CD4-positive, alpha-beta T cell (primary cell): ENCODE measurements around the gene PGS1. TPM values are rescaled to one million over a fixed set of nuclear protein-coding genes. Genes with fewer than 3 reads are reported as not detected.

Experiments
- ATAC-seq: fragments of 200-7000 bp; cut with Tn5 transposase; one replicate; pipeline ENCODE4 v1.10.0; 2022; ENCODE audit warnings: mild to moderate bottlenecking; ENCODE audit not compliant: poor library complexity
- CTCF ChIA-PET: fragments of 350-600 bp; sonication (Branson Sonifier 250); formaldehyde crosslinking; loops from one replicate; lab custom pipeline; 2021; ENCODE audit warnings: antibody characterized with exemption, inconsistent platforms; lab: Charles Lee
- POLR2A ChIA-PET: fragments of 350-600 bp; sonication (Branson Sonifier 250); formaldehyde crosslinking; loops from one replicate; lab custom pipeline; 2021; ENCODE audit warnings: antibody characterized with exemption, inconsistent platforms; lab: Charles Lee
- DNase-seq, 14 experiments: peaks; one replicate each; pipeline ENCODE4 v3.0.0-alpha.2; 2013 to 2020; ENCODE audit warnings: mixed read lengths in 2 of 14
- H3K27ac ChIP-seq, 2 donors: one replicate each; pipeline versions ENCODE4 v1.5.1 to v1.7.0; 2013; ENCODE audit warnings: low read length in 2 of 2, low read depth in 1 of 2, mild to moderate bottlenecking in 1 of 2
- H3K27me3 ChIP-seq, 2 experiments: 1 replicate in 1 of 2; 2 replicates in 1 of 2; pipeline versions ENCODE4 v1.6.1 to v1.7.0; 2013; ENCODE audit warnings: low read length in 2 of 2, control low read depth in 1 of 2, mild to moderate bottlenecking in 1 of 2, moderate library complexity in 1 of 2; ENCODE audit not compliant: insufficient read depth in 2 of 2, control insufficient read depth in 1 of 2
- H3K36me3 ChIP-seq: one replicate; pipeline ENCODE4 v1.6.1; 2013; ENCODE audit warnings: low read length, control low read depth; ENCODE audit not compliant: insufficient read depth
- H3K4me1 ChIP-seq: one replicate; pipeline ENCODE4 v1.6.1; 2013; ENCODE audit warnings: low read length, control low read depth; ENCODE audit not compliant: insufficient read depth
- H3K4me3 ChIP-seq: one replicate; pipeline ENCODE4 v1.5.1; 2013; ENCODE audit warnings: mild to moderate bottlenecking, low read length, moderate library complexity
- H3K9me3 ChIP-seq, 2 experiments: 1 replicate in 1 of 2; 2 replicates in 1 of 2; pipeline versions ENCODE4 v1.6.1 to v1.7.0; 2013; ENCODE audit warnings: low read length in 2 of 2, mild to moderate bottlenecking in 2 of 2, control low read depth in 1 of 2, moderate library complexity in 1 of 2; ENCODE audit not compliant: control insufficient read depth in 1 of 2, insufficient read depth in 1 of 2
- H3K27ac Mint-ChIP-seq: one replicate; pipeline ENCODE4 v1.8.0; 2020; ENCODE audit warnings: mixed read lengths
- H3K27me3 Mint-ChIP-seq: one replicate; pipeline ENCODE4 v1.8.0; 2021; ENCODE audit warnings: mixed read lengths
- H3K36me3 Mint-ChIP-seq: one replicate; pipeline ENCODE4 v1.8.0; 2021; ENCODE audit warnings: low read depth, mixed read lengths
- H3K4me1 Mint-ChIP-seq: one replicate; pipeline ENCODE4 v1.8.0; 2021; ENCODE audit warnings: low read depth, mixed read lengths
- H3K4me3 Mint-ChIP-seq: one replicate; pipeline ENCODE4 v1.8.0; 2020; ENCODE audit warnings: mild to moderate bottlenecking, mixed read lengths
- H3K9me3 Mint-ChIP-seq: one replicate; pipeline ENCODE4 v1.8.0; 2020; ENCODE audit warnings: mixed read lengths
- intact Hi-C, 2 experiments: fragments of 100-400 bp; cut with DNase I in 1 of 2; cut with micrococcal nuclease in 1 of 2; formaldehyde crosslinking; loops; one replicate each; pipeline versions ENCODE4 v1.15.1 to v1.9.0; 2023 to 2025; cut with DNase I, micrococcal nuclease
- total RNA-seq, 174 experiments: library from RNA in 2 of 174; stranded (reverse) in 2 of 174; gene quantifications; one replicate each; pipeline ENCODE4 v1.2.3 and lab custom pipeline; 2021 to 2026
- TF ChIP-seq, protein P1 (sequence below): fragments of 200-600 bp; IDR thresholded peaks from one replicate; pipeline ENCODE4 v1.8.0; 2022; ENCODE audit warnings: antibody characterized with exemption, mild to moderate bottlenecking

PGS1 gene
- total RNA-seq, 2 experiments from 2014 or later, result 40.9 to 45.3 TPM

DNA sequence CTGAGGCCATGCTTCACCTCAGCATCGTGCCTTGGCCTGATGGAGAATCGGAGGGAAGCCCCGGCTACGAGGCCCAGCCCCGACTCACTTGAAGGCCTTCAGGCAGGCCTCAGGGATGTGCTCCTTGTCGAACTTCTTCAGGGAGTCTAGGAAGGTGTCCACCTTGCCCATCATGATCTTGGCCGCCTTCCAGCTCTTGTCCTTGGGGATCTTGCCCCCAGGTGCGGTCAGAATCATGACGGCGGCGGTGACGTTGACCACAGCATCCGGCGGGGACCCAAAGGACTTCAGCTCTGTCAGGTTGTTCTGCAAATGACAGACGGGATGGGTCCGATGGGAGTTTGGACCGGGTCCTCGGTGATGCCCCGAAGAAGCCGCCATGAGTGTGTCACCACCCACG, 81.2 kb downstream of the PGS1 start:
- Mint-ChIP-seq H3K4me3 (no peak overlapping the region), H3K36me3 (no peaks in the 10 kb centered on the region), H3K27me3 (no peaks in the 10 kb centered on the region), H3K4me1 (no peaks in the 10 kb centered on the region), H3K27ac (no peak overlapping the region), H3K9me3 (no peaks in the 10 kb centered on the region)
- Histone ChIP-seq H3K27me3 (no peaks in the 10 kb centered on the region), H3K4me1 (no peaks in the 10 kb centered on the region), H3K9me3 (peaks cover 0 to 4% of the 10 kb centered on the region in 2 experiments), H3K4me3 (no peak overlapping the region), H3K27ac (no peak overlapping the region), H3K36me3 (no peaks in the 10 kb centered on the region)
- DNase-seq, result no peak
- TF ChIP-seq, protein P1, sequence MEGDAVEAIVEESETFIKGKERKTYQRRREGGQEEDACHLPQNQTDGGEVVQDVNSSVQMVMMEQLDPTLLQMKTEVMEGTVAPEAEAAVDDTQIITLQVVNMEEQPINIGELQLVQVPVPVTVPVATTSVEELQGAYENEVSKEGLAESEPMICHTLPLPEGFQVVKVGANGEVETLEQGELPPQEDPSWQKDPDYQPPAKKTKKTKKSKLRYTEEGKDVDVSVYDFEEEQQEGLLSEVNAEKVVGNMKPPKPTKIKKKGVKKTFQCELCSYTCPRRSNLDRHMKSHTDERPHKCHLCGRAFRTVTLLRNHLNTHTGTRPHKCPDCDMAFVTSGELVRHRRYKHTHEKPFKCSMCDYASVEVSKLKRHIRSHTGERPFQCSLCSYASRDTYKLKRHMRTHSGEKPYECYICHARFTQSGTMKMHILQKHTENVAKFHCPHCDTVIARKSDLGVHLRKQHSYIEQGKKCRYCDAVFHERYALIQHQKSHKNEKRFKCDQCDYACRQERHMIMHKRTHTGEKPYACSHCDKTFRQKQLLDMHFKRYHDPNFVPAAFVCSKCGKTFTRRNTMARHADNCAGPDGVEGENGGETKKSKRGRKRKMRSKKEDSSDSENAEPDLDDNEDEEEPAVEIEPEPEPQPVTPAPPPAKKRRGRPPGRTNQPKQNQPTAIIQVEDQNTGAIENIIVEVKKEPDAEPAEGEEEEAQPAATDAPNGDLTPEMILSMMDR, result no peak
- CTCF ChIA-PET, result no interaction called here
- ATAC-seq, result no peak
- POLR2A ChIA-PET, result no interaction called here
- intact Hi-C loops, result no loop called here

DNA sequence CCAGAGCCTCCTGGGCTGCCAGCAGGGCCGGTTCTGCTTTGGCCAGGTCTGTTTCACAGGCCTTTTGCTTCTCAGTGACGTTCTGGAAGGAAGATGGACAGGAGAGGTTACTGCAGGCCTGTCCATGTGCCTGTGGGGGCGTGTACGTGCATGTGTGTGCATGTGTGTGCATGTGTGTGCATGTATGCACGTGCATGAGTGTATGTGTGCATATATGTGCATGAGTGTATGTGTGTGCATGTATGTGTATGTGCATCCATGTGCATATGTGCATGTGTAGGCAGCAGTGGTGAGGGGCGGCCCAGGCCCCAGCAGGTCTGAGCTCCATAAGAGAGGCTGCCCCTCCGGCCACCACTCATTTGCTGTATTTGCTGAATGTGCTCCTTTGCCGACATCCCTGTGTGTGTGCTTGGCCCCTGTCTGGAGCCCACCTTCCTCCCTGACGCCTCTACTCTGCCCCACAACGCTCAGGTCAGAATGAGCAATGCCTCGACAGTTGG, 81.8 kb downstream of the PGS1 start:
- Mint-ChIP-seq H3K9me3 (no peaks in the 10 kb centered on the region), H3K27me3 (no peaks in the 10 kb centered on the region), H3K4me1 (no peaks in the 10 kb centered on the region), H3K27ac (no peak overlapping the region), H3K4me3 (no peak overlapping the region), H3K36me3 (no peaks in the 10 kb centered on the region)
- H3K27me3 ChIP-seq, result no peaks in the 10 kb centered on the region
- ChIA-PET POLR2A (no interaction called here), CTCF (no interaction called here)
- TF ChIP-seq, protein P1, result no peak
- intact Hi-C loops, result no loop called here
- ATAC-seq (no peak), DNase-seq (no peak)
- H3K27ac ChIP-seq, result no peak overlapping the region
- peaks cover 0 to 6% of the 10 kb centered on the region in 2 experiments for H3K9me3 ChIP-seq
- no peak overlapping the region for H3K4me3 ChIP-seq
- no peaks in the 10 kb centered on the region for H3K4me1 ChIP-seq
- no peaks in the 10 kb centered on the region for H3K36me3 ChIP-seq

DNA sequence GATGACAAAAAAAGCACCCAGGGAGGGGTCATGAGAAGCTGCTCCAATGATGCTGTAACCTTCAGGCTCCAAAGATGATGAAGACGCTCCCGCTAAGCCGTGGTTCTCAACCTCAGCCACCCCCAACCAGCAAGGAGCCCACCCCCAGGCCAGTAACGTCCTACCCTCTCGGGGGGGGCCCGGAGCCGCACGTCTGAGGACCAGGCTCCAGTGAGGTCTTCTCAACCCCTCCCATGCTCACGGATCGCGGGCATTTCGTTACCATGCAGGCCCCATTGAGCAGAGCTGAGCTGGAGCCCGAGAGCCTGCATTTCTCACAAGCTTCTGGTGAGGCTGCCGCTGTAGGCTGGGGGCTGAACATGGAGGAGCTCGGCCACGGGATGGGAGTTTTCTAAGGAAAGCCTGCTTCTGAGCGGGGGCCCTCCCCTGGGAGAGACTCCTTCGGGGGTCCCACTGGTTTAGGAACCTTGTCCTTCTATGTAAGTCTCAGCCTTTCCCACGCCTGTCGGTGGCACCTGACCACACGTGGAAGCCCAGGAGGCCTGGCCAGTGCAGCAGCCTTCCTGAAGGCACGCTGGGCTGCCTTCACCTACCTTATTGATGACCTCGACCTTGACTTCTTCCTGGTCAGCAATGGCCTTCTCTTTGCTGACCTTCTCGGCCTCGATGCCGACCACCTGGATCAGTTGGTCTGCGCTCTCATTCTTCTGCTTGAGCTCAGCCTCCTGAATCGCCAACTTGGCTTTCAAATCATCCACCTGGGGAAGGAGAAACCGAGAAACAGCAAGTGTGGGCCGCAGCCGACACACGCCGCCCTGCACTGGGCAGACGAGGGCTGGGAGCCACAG, 82.7 kb downstream of the PGS1 start:
- H3K4me3 Mint-ChIP-seq, result no peak overlapping the region
- Histone ChIP-seq H3K9me3 (peaks cover 0 to 6% of the 10 kb centered on the region in 2 experiments), H3K36me3 (no peaks in the 10 kb centered on the region), H3K27me3 (no peaks in the 10 kb centered on the region), H3K27ac (no peak overlapping the region), H3K4me1 (no peaks in the 10 kb centered on the region), H3K4me3 (no peak overlapping the region)
- ChIA-PET CTCF (no interaction called here), POLR2A (no interaction called here)
- TF ChIP-seq, protein P1, result no peak
- no peak for ATAC-seq
- no peak overlapping the region for H3K27ac Mint-ChIP-seq
- H3K9me3 Mint-ChIP-seq, result no peaks in the 10 kb centered on the region
- no peaks in the 10 kb centered on the region for H3K27me3 Mint-ChIP-seq
- intact Hi-C loops, result no loop called here
- no peaks in the 10 kb centered on the region for H3K4me1 Mint-ChIP-seq
- no peaks in the 10 kb centered on the region for H3K36me3 Mint-ChIP-seq
- DNase-seq, result no peak
